GM12873 (cell line): ENCODE results near the gene KRT15.

Source experiments
- CTCF ChIP-seq: IDR thresholded peaks from 2 replicates; pipeline ENCODE4 v1.5.1; 2012; ENCODE audit warnings: low read depth, mild to moderate bottlenecking, moderate library complexity, low read length, control low read depth; ENCODE audit not compliant: insufficient read depth; ENCODE audit errors: missing control alignments

KRT15 gene

GRCh38 chr17:41468346-41468745 lies 50.3 kb downstream of the KRT15 start:
- no peak for TF ChIP-seq CTCF

DNA sequence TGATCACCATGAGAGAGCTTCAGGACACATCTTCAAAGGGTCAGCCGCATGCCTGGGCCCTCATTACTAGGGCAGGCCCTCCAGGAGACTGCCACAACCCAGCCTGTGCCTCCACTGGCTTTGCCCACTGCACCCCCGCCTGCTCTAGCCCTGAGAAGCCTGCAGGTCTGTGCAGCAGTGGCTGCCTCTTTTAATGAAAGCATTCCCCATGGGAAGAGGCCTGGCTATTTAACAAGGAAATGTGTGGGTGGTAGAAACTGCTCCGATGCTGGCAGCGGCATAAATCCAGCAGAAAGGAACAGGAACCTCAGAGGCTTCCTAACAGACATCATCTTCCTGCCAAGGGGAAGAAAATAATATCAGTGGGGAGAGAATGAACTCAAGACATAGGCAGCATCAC lies 51.1 kb downstream of the KRT15 start:
- TF ChIP-seq CTCF, result no peak

- TF ChIP-seq CTCF, result no peak
Measured at GRCh38 chr17:41466988-41467387, 51.7 kb downstream of the KRT15 start, which contains the start of gene KRT32. Gene KRT32, minus strand, starts transcription at chr17:41467386. Its CDS starts 61 bp downstream, at chr17:41467325.

DNA sequence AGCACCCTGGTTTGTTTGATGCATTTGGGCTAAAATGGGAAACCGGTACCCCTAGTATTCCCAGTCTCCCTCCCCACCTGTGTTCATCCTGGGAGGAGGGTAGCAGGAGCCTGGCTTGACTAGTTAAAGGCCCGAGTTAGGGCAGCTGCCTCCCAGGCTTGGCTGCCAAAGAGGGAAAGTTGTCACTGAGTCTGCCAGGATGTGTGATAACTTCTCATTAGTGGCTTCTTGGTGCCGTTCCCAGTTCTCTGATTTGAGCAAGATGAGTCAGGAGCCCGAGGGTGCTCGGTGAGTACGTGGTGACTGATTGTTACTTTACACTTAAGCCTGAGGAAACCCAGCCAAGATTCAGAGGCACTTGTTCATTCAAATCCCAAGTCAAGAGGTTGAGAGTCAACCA lies 54.0 kb downstream of the KRT15 start:
- no peak for TF ChIP-seq CTCF

GRCh38 chr17:41464173-41464572 lies 54.5 kb downstream of the KRT15 start:
- no peak for TF ChIP-seq CTCF

DNA sequence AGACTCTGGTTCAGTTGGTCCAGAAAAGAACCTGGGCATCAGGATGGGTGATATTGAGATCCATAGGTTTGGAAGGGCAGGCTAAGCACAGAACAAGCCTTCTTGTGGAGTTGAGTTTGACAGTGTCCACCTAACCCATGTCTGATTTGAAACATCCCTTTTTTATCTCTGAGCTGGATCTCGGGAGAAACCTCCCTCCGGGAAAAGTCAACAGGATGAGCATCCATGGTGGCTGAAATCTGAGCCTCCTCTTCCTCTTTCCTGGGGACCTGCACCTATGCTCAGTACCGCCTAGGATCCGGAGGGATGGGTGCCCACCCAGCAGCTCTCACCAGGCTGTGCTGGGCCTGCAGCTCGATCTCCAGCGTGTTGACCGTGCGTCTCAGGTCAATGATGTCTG lies 54.9 kb downstream of the KRT15 start:
- TF ChIP-seq CTCF, result no peak
